ENCODE data around the gene SMIM35. TPM values are rescaled to one million over a fixed set of nuclear protein-coding genes. Genes with fewer than 3 reads are reported as not detected.

Gene SMIM35
- total and polyA plus RNA-seq, 2 of the 13 experiments (the other 11 are each of a cell fraction or from before 2014, with no cell fraction given) = not detected

DNA sequence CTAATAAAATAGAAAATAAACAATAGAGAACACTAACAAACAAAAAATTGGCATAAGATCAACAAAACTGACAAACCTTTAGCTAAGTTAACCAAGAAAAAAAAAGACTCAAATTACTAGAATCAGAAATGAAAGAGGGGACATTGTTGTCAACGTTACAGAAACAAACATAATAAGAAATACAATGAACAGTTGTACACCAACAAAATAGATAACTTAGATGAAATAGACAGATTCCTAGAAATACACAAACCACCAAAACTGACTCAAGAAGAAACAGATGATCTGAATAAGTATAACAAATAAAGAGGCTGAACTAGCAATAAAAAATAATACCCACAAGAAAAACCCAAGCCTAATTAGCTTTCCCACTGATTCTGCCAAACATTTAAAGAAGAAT is 44.6 kb downstream of the SMIM35 start:
- in situ Hi-C loops (cut with HindIII; ENCODE audit: extremely low pct_ligation_motif_present, low pct_unique_long_range_greater_than_20kb) = no loop called here
- H3K9ac ChIP-seq (ENCODE audit: insufficient read depth, low read depth, low read length) = no peak overlapping the region
- no peak overlapping the region for H3K4me3 ChIP-seq (replicated peaks in 1 of 3; ENCODE audit: insufficient read depth in 1 of 3, low read depth in 2 of 3, low read length in 3 of 3)
- H2AFZ ChIP-seq (ENCODE audit: low read length) = no peak overlapping the region
- no peak overlapping the region for H3K27ac ChIP-seq (ENCODE audit: extremely low read length, insufficient read depth, low read length)
- TF ChIP-seq, protein P1, sequence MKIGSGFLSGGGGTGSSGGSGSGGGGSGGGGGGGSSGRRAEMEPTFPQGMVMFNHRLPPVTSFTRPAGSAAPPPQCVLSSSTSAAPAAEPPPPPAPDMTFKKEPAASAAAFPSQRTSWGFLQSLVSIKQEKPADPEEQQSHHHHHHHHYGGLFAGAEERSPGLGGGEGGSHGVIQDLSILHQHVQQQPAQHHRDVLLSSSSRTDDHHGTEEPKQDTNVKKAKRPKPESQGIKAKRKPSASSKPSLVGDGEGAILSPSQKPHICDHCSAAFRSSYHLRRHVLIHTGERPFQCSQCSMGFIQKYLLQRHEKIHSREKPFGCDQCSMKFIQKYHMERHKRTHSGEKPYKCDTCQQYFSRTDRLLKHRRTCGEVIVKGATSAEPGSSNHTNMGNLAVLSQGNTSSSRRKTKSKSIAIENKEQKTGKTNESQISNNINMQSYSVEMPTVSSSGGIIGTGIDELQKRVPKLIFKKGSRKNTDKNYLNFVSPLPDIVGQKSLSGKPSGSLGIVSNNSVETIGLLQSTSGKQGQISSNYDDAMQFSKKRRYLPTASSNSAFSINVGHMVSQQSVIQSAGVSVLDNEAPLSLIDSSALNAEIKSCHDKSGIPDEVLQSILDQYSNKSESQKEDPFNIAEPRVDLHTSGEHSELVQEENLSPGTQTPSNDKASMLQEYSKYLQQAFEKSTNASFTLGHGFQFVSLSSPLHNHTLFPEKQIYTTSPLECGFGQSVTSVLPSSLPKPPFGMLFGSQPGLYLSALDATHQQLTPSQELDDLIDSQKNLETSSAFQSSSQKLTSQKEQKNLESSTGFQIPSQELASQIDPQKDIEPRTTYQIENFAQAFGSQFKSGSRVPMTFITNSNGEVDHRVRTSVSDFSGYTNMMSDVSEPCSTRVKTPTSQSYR (CRISPR knock-in tag; IDR thresholded peaks at IDR 0.05; ENCODE audit: borderline replicate concordance) = no peak
- TF ChIP-seq HNF4A (CRISPR knock-in tag; IDR thresholded peaks at IDR 0.05) (no peak), ZNF547 (CRISPR knock-in tag; IDR thresholded peaks at IDR 0.05) (no peak), ZNF224 (CRISPR knock-in tag; IDR thresholded peaks at IDR 0.05) (no peak), FOXA3 (CRISPR knock-in tag; IDR thresholded peaks at IDR 0.05) (no peak), ZNF720 (CRISPR knock-in tag; IDR thresholded peaks at IDR 0.05) (no peak), MIER2 (CRISPR knock-in tag; IDR thresholded peaks at IDR 0.05) (no peak), SCMH1 (CRISPR knock-in tag; IDR thresholded peaks at IDR 0.05; ENCODE audit: borderline replicate concordance) (no peak), ZNF234 (CRISPR knock-in tag; conservative IDR thresholded peaks at IDR 0.05) (no peak), NR2C2 (CRISPR knock-in tag; IDR thresholded peaks at IDR 0.05; ENCODE audit: borderline replicate concordance) (no peak), ZNF841 (CRISPR knock-in tag; IDR thresholded peaks at IDR 0.05; ENCODE audit: borderline replicate concordance) (no peak), ZNF75D (CRISPR knock-in tag; IDR thresholded peaks at IDR 0.05; ENCODE audit: borderline replicate concordance) (no peak), BRCA1 (CRISPR knock-in tag; IDR thresholded peaks at IDR 0.05) (no peak), TBX2 (CRISPR knock-in tag; IDR thresholded peaks at IDR 0.05; ENCODE audit: borderline replicate concordance) (no peak)
- TF ChIP-seq, protein P2, sequence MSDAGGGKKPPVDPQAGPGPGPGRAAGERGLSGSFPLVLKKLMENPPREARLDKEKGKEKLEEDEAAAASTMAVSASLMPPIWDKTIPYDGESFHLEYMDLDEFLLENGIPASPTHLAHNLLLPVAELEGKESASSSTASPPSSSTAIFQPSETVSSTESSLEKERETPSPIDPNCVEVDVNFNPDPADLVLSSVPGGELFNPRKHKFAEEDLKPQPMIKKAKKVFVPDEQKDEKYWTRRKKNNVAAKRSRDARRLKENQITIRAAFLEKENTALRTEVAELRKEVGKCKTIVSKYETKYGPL (CRISPR knock-in tag; IDR thresholded peaks at IDR 0.05) = no peak
- TF ChIP-seq, protein P3, sequence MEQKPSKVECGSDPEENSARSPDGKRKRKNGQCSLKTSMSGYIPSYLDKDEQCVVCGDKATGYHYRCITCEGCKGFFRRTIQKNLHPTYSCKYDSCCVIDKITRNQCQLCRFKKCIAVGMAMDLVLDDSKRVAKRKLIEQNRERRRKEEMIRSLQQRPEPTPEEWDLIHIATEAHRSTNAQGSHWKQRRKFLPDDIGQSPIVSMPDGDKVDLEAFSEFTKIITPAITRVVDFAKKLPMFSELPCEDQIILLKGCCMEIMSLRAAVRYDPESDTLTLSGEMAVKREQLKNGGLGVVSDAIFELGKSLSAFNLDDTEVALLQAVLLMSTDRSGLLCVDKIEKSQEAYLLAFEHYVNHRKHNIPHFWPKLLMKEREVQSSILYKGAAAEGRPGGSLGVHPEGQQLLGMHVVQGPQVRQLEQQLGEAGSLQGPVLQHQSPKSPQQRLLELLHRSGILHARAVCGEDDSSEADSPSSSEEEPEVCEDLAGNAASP (CRISPR knock-in tag; IDR thresholded peaks at IDR 0.05; ENCODE audit: borderline replicate concordance) = no peak
- no peak overlapping the region for H3K4me2 ChIP-seq (ENCODE audit: low read depth, low read length)
- no peak for ATAC-seq
- no peaks in the 10 kb centered on the region for H3K36me3 ChIP-seq (replicated peaks in 1 of 2; ENCODE audit: control insufficient read depth in 1 of 2, insufficient read depth in 2 of 2, low read length in 2 of 2)
- no peaks in the 10 kb centered on the region for H3K79me2 ChIP-seq (ENCODE audit: insufficient read depth, low read length)
- no peak for FAIRE-seq
- no peak for DNase-seq (ENCODE audit: low spot score)
- CTCF ChIA-PET (ENCODE audit: low intra/inter-chr PET ratio, low total read pairs) = no interaction called here
- 4% methylated on average over 1 of the region's 1 CpG for WGBS (ENCODE audit: low lambda C conversion rate)
- H3K27me3 ChIP-seq (ENCODE audit: control insufficient read depth in 1 of 2, insufficient read depth in 2 of 2, low read length in 2 of 2) = peaks cover 0 to 8% of the 10 kb centered on the region in 2 experiments; a peak in 2 of 5 replicates
- no peaks in the 10 kb centered on the region for H4K20me1 ChIP-seq (ENCODE audit: insufficient read depth, low read length)
- POLR2A ChIA-PET = no interaction called here
- BruUV-seq (replicated peaks) = no TSS peak
- no peaks in the 10 kb centered on the region for H3K4me1 ChIP-seq (ENCODE audit: insufficient read depth, low read length)
- H3K9me3 ChIP-seq (ENCODE audit: low read length) = no peaks in the 10 kb centered on the region
- intact Hi-C loops (cut with micrococcal nuclease; ENCODE audit: unreplicated experiment) = no loop called here
